BJ (cell line): Measurements from ENCODE around the gene MED16. TPM values are rescaled to one million over a fixed set of nuclear protein-coding genes. Genes with fewer than 3 reads are reported as not detected.

Source experiments
- CTCF ChIA-PET: fragments of 350-600 bp; formaldehyde crosslinking; extraction: SDS; loops from one replicate; lab custom pipeline; 2021; ENCODE audit warnings: antibody characterized with exemption, inconsistent platforms; lab: Yijun Ruan, JAX
- POLR2A ChIA-PET: fragments of 300-600 bp; sonication (Branson Sonifier 250); formaldehyde crosslinking; extraction: SDS; loops from one replicate; lab custom pipeline; 2021; ENCODE audit warnings: antibody characterized with exemption; lab: Charles Lee
- DNase-seq: peaks from one replicate; pipeline ENCODE4 v3.0.0-alpha.2; 2011; ENCODE audit warnings: low read depth
- H3K27me3 ChIP-seq: 2 replicates; pipeline ENCODE4 v1.6.0; 2011; ENCODE audit warnings: low read length; ENCODE audit not compliant: control insufficient read depth, insufficient read depth
- H3K36me3 ChIP-seq: 2 replicates; pipeline ENCODE4 v1.5.1; 2011; ENCODE audit warnings: low read length; ENCODE audit not compliant: control insufficient read depth, insufficient read depth
- H3K4me3 ChIP-seq: 2 replicates; pipeline ENCODE4 v1.5.1; 2011; ENCODE audit warnings: low read depth, mild to moderate bottlenecking, control low read depth, low read length
- polyA plus RNA-seq: library from polyadenylated mRNA; depleted of rRNA; stranded (reverse); fragments of >200 nt; gene quantifications from 2 replicates; pipeline ENCODE4 v1.2.3, GENCODE V29; 2011
- TF ChIP-seq, protein P1 (sequence below): IDR thresholded peaks from 2 replicates; pipeline ENCODE4 v1.5.1; 2011; ENCODE audit warnings: low read depth, mild to moderate bottlenecking, control low read depth, inconsistent platforms, low read length, moderate library complexity; ENCODE audit not compliant: insufficient read depth

The MED16 gene
- polyA plus RNA-seq, 1 experiment, result 39.8 TPM

DNA sequence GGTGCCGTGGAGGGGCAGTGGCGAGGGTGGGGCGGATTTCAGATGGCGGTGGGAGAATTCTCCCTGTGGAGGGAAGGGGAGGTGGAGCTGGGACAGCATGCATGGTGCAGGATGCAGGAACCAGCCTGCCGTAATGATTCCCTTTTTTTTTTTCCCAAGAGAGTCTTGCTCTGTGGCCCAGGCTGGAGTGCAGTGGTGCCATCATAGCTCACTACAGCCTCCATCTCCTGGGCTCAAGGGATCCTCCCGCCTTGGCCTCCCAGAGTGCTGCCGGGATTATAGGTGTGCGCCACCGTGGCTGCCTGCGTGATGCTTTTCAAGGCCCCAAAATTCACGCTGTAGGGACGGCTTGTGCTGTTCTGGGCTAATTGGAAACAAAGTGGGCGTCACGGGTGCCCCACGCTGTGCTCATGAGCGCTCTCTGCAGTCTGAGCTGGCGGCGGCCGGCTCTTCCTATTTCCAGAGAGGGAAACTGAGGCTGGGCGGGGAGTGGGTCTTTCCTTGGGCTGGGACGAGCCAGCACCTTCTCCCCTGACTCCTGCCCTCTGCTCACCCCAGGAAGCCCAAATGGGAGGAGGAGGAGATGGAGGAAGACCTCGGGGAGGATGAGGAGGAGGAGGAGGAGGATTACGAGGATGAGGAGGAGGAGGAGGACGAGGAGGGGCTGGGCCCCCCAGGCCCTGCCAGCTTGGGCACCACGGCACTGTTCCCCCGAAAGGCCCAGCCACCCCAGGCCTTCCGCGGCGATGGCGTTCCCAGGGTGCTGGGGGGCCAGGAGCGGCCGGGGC lies 39.1 kb upstream of the MED16 start:
- H3K4me3 ChIP-seq, result peak overlapping the region; percentile 27
- peaks cover 18% of the 10 kb centered on the region for H3K36me3 ChIP-seq
- no peak for DNase-seq
- ChIA-PET CTCF (interaction anchor here (1.7 to 1.8 kb wide), 2 partner anchors 9 to 52 kb away, joined by 7 to 10 read pairs; partner anchors contain the start of gene WDR18), POLR2A (interaction anchor here (0.8 kb wide), 1 partner anchor 52 kb away, joined by 3 read pairs; the partner anchor contains the start of gene WDR18)
- H3K27me3 ChIP-seq, result no peaks in the 10 kb centered on the region
- TF ChIP-seq, protein P1, sequence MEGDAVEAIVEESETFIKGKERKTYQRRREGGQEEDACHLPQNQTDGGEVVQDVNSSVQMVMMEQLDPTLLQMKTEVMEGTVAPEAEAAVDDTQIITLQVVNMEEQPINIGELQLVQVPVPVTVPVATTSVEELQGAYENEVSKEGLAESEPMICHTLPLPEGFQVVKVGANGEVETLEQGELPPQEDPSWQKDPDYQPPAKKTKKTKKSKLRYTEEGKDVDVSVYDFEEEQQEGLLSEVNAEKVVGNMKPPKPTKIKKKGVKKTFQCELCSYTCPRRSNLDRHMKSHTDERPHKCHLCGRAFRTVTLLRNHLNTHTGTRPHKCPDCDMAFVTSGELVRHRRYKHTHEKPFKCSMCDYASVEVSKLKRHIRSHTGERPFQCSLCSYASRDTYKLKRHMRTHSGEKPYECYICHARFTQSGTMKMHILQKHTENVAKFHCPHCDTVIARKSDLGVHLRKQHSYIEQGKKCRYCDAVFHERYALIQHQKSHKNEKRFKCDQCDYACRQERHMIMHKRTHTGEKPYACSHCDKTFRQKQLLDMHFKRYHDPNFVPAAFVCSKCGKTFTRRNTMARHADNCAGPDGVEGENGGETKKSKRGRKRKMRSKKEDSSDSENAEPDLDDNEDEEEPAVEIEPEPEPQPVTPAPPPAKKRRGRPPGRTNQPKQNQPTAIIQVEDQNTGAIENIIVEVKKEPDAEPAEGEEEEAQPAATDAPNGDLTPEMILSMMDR, result no peak

DNA sequence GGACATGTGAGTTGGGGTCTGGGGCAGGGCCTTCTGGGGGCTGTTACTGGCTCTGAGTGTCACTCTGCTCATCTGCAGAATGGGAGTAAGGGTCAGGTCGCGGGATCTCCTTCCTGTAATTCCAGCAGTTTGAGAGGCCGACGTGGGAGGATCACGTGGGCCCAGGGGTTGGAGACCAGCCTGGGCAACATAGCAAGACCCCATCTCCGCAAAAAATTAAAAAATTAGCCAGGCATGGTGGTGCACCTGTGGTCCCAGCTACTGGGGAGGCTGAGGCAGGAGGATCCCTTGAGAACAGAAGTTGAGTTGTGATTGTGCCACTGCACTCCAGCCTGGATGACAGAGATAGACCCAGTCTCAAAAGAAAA lies 36.9 kb upstream of the MED16 start:
- CTCF ChIA-PET, result no interaction called here
- H3K4me3 ChIP-seq, result no peak overlapping the region
- DNase-seq, result no peak
- POLR2A ChIA-PET, result no interaction called here
- H3K36me3 ChIP-seq, result peaks cover 15% of the 10 kb centered on the region
- TF ChIP-seq, protein P1, result no peak
- no peaks in the 10 kb centered on the region for H3K27me3 ChIP-seq

DNA sequence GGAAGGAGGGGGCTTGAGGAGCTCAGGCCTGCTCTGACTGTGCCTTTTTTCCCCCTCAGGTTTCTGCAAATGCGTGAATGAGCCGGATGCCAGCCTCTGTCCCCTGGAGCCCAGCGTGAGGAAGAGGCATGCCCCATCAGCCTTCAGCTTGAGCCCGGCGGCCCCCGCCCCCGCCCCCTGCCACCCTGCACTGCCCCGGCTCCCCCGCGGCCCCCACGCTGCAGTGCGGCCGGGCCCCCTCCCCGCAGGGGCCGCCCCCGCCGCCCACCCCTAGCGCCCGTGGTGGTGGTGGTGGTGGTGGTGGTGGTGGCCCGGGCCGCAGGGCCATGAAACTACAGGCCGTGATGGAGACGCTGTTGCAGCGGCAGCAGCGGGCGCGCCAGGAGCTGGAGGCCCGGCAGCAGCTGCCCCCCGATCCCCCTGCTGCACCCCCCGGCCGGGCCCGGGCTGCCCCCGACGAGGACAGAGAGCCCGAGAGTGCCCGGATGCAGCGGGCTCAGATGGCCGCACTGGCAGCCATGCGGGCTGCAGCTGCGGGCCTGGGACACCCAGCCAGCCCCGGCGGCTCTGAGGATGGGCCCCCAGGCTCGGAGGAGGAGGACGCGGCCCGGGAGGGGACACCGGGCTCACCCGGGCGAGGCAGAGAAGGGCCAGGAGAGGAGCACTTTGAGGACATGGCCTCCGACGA lies 36.4 kb upstream of the MED16 start:
- no peak for DNase-seq
- Histone ChIP-seq H3K27me3 (no peaks in the 10 kb centered on the region), H3K4me3 (no peak overlapping the region), H3K36me3 (peaks cover 15% of the 10 kb centered on the region)
- TF ChIP-seq, protein P1, result no peak
- CTCF ChIA-PET, result no interaction called here
- POLR2A ChIA-PET, result no interaction called here

DNA sequence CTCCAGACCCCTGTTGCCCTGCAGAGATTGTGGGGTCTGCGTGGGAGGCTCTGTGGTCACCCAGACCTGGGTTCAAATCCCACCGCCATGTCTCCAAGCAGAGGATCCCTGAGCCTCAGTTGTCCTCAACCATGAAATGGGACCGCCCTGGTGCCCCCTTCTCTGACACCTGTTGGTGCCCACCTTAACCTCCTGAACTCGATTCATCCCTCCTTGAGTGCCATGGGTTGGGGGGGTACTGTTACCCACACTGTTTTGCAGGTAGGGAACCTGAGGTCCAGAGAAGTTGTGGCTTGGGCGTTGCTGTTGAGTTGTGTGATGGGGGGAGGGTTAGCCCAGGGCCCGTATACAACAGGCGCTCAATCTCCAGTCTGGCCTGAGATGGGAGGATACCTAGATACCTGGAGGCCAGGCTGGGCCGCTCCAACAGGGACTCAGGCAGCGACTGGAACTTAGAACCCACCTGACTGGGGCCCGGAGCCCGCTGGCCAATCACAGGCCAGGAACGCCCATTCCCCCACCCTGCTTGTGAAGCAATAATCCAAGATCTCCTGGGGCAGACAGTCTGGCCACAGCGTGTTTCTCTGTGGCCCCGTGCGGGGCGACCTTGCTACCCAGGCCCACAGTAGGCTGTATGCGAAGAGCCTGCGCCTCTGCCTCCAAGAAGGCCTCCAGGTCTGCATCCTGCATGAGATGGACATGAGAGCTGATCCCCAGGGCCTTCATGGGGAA lies 35.6 kb upstream of the MED16 start:
- DNase-seq, result no peak
- Histone ChIP-seq H3K27me3 (no peaks in the 10 kb centered on the region), H3K4me3 (peak overlapping the region; percentile 91; the same call in 1 of the 2 replicates), H3K36me3 (peaks cover 15% of the 10 kb centered on the region)
- POLR2A ChIA-PET, result interaction anchor here (0.6 kb wide), 1 partner anchor 28 kb away, joined by 9 read pairs; no protein-coding TSS in a partner anchor
- TF ChIP-seq, protein P1, result no peak
- CTCF ChIA-PET, result interaction anchor here (1.5 kb wide), 1 partner anchor 53 kb away, joined by 7 read pairs; no protein-coding TSS in a partner anchor
